Uterine smooth muscle cell (primary cell): ENCODE measurements around the gene HIVEP2. TPM values are rescaled to one million over a fixed set of nuclear protein-coding genes. Genes with fewer than 3 reads are reported as not detected.

Experiments
- total RNA-seq: library from RNA; depleted of rRNA; stranded (reverse); fragments of >200 nt; gene quantifications from 2 replicates; pipeline ENCODE4 v1.2.3, GENCODE V29; 2014

HIVEP2 gene, protein sequence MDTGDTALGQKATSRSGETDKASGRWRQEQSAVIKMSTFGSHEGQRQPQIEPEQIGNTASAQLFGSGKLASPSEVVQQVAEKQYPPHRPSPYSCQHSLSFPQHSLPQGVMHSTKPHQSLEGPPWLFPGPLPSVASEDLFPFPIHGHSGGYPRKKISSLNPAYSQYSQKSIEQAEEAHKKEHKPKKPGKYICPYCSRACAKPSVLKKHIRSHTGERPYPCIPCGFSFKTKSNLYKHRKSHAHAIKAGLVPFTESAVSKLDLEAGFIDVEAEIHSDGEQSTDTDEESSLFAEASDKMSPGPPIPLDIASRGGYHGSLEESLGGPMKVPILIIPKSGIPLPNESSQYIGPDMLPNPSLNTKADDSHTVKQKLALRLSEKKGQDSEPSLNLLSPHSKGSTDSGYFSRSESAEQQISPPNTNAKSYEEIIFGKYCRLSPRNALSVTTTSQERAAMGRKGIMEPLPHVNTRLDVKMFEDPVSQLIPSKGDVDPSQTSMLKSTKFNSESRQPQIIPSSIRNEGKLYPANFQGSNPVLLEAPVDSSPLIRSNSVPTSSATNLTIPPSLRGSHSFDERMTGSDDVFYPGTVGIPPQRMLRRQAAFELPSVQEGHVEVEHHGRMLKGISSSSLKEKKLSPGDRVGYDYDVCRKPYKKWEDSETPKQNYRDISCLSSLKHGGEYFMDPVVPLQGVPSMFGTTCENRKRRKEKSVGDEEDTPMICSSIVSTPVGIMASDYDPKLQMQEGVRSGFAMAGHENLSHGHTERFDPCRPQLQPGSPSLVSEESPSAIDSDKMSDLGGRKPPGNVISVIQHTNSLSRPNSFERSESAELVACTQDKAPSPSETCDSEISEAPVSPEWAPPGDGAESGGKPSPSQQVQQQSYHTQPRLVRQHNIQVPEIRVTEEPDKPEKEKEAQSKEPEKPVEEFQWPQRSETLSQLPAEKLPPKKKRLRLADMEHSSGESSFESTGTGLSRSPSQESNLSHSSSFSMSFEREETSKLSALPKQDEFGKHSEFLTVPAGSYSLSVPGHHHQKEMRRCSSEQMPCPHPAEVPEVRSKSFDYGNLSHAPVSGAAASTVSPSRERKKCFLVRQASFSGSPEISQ (N-terminal part only)
- total RNA-seq, result 10.2 and 16.6 TPM in 2 replicates

GRCh38 chr6:142945049-142945445 is at the start of gene HIVEP2:
Gene HIVEP2 (minus strand): TSS chr6:142945176. CDS start chr6:142774738, 170,438 bp downstream.

Other genes starting within 250 kb of the HIVEP2 start
- gene AIG1, start 115.7 kb upstream of the HIVEP2 start, total RNA-seq, result 15.2 and 27.9 TPM in 2 replicates